ENCODE data around the gene CUL7. TPM values are rescaled to one million over a fixed set of nuclear protein-coding genes. Genes with fewer than 3 reads are reported as not detected.

CUL7 gene
- total and polyA plus RNA-seq, 10 of the 15 experiments (the other 5 are each of a cell fraction or from before 2014, with no cell fraction given): 0.66 to 18.4 (median 10.9) TPM

DNA sequence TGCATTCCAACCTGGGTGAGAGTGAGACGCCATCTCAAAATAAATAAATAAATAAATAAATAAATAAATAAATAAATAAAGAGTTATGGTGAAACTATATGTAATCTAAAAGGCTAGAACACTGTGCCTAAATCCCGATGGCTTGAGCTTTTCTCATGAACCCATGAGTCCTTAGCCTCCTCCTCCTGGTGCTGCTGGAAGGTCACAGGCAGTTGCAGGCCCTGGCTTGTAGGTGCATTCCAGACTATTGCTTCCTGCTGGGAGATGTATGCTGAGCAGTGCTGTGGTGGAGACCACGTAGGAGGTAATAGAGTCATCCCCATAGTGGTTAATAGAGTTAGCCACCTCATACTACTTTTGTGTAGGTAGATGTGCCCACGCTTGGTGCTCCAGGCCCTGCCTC is 35.0 kb upstream of the CUL7 start:
- TF ChIP-seq BCL11A (IDR thresholded peaks at IDR 0.05; ENCODE audit: low read depth, low read length) (0 out of 2 replicates have a peak, but pooled peaks have one; percentile 52), RUNX3 (IDR thresholded peaks at IDR 0.05; ENCODE audit: low read length) (peak; percentile 52; the same call in 1 of the 2 replicates), SRF (IDR thresholded peaks at IDR 0.05; ENCODE audit: low read depth in 2 of 2, low read length in 2 of 2) (no peak), ESRRA (IDR thresholded peaks at IDR 0.05; ENCODE audit: low read length) (no peak), SIX5 (IDR thresholded peaks at IDR 0.05; ENCODE audit: low read depth, low read length, severe bottlenecking) (no peak), EED (IDR thresholded peaks at IDR 0.05; ENCODE audit: low read depth) (0 out of 2 replicates have a peak, but pooled peaks have one; percentile 22), GABPA (IDR thresholded peaks at IDR 0.05; ENCODE audit: low read depth) (no peak), JUNB (IDR thresholded peaks at IDR 0.05) (peak; percentile 11; the same call in 1 of the 2 replicates), HCFC1 (IDR thresholded peaks at IDR 0.05; ENCODE audit: low read length) (no peak)
- TF ChIP-seq, protein P1, sequence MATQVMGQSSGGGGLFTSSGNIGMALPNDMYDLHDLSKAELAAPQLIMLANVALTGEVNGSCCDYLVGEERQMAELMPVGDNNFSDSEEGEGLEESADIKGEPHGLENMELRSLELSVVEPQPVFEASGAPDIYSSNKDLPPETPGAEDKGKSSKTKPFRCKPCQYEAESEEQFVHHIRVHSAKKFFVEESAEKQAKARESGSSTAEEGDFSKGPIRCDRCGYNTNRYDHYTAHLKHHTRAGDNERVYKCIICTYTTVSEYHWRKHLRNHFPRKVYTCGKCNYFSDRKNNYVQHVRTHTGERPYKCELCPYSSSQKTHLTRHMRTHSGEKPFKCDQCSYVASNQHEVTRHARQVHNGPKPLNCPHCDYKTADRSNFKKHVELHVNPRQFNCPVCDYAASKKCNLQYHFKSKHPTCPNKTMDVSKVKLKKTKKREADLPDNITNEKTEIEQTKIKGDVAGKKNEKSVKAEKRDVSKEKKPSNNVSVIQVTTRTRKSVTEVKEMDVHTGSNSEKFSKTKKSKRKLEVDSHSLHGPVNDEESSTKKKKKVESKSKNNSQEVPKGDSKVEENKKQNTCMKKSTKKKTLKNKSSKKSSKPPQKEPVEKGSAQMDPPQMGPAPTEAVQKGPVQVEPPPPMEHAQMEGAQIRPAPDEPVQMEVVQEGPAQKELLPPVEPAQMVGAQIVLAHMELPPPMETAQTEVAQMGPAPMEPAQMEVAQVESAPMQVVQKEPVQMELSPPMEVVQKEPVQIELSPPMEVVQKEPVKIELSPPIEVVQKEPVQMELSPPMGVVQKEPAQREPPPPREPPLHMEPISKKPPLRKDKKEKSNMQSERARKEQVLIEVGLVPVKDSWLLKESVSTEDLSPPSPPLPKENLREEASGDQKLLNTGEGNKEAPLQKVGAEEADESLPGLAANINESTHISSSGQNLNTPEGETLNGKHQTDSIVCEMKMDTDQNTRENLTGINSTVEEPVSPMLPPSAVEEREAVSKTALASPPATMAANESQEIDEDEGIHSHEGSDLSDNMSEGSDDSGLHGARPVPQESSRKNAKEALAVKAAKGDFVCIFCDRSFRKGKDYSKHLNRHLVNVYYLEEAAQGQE (IDR thresholded peaks at IDR 0.05; ENCODE audit: low read depth, low read length): no peak
- WGBS (ENCODE audit: insufficient coverage, insufficient replicate concordance, low lambda C conversion rate, missing lambda C conversion rate): 45% methylated on average over 4 of the region's 4 CpGs

More for the DNA sequence above, 35.0 kb upstream of the CUL7 start:
- Histone ChIP-seq H3K36me3 (ENCODE audit: control insufficient read depth in 2 of 2, insufficient read depth in 2 of 2, low read length in 1 of 2) (no peaks in the 10 kb centered on the region), H2AFZ (ENCODE audit: control insufficient read depth, low read depth, low read length) (no peak overlapping the region), H3K9ac (ENCODE audit: control insufficient read depth, insufficient read depth, low read length) (no peak overlapping the region), H3K4me3 (no peak overlapping the region), H3K79me2 (ENCODE audit: control insufficient read depth, insufficient read depth, low read length) (no peaks in the 10 kb centered on the region), H3K4me2 (ENCODE audit: control insufficient read depth, insufficient read depth) (no peak overlapping the region), H3K27me3 (replicated peaks in 1 of 2; ENCODE audit: control insufficient read depth in 2 of 2, insufficient read depth in 2 of 2, low read length in 1 of 2) (no peaks in the 10 kb centered on the region), H4K20me1 (ENCODE audit: control insufficient read depth, insufficient read depth) (no peaks in the 10 kb centered on the region), H3K27ac (ENCODE audit: control insufficient read depth, insufficient read depth) (no peak overlapping the region), H3K4me1 (ENCODE audit: control insufficient read depth, insufficient read depth, low read length) (peaks cover 12% of the 10 kb centered on the region), H3K9me3 (replicated peaks; ENCODE audit: control insufficient read depth, insufficient read depth, low read length) (no peaks in the 10 kb centered on the region)
- POLR2A ChIA-PET: no interaction called here
- no peak for DNase-seq (ENCODE audit: low read depth, low spot score)
- in situ Hi-C loops (cut with MboI) (no loop called here), intact Hi-C loops (cut with micrococcal nuclease; ENCODE audit: unreplicated experiment) (no loop called here)
- no peak for FAIRE-seq
- RAD21 ChIA-PET (ENCODE audit: unreplicated experiment): no interaction called here
- SMC1A ChIA-PET (ENCODE audit: uncharacterized antibody, unreplicated experiment): no interaction called here
- no peak; the same call in 2 of the 3 replicates for ATAC-seq
- BruUV-seq (replicated peaks): no TSS peak
- CTCF ChIA-PET: no interaction called here

Measured in GM12878 (cell line).